Sigmoid colon (tissue), 4 donors: ENCODE results near the gene FOXP1.

Experiments used
- EP300 ChIP-seq, 4 donors: sonication (generic); formaldehyde crosslinking; IDR thresholded peaks; one replicate each; pipeline ENCODE4 v1.6.1; 2017; ENCODE audit warnings: antibody characterized with exemption in 4 of 4
- POLR2A ChIP-seq, 2 donors: fragments of 450-650 bp; IDR thresholded peaks; one replicate each; pipeline ENCODE4 v1.6.1; 2016; ENCODE audit warnings: antibody characterized with exemption in 2 of 2, mild to moderate bottlenecking in 2 of 2, moderate library complexity in 2 of 2
- POLR2AphosphoS5 ChIP-seq, 4 donors: sonication (generic); formaldehyde crosslinking; IDR thresholded peaks; one replicate each; pipeline ENCODE4 v1.6.1; 2017; ENCODE audit warnings: antibody characterized with exemption in 4 of 4
- TF ChIP-seq, protein P1 (sequence below), 4 experiments: fragments of 450-650 bp in 3 of 4; fragments of 200-600 bp in 1 of 4; IDR thresholded peaks; one replicate each; pipeline ENCODE4 v1.5.1; 2016 to 2019; ENCODE audit warnings: antibody characterized with exemption in 4 of 4, mild to moderate bottlenecking in 3 of 4, moderate library complexity in 2 of 4

DNA sequence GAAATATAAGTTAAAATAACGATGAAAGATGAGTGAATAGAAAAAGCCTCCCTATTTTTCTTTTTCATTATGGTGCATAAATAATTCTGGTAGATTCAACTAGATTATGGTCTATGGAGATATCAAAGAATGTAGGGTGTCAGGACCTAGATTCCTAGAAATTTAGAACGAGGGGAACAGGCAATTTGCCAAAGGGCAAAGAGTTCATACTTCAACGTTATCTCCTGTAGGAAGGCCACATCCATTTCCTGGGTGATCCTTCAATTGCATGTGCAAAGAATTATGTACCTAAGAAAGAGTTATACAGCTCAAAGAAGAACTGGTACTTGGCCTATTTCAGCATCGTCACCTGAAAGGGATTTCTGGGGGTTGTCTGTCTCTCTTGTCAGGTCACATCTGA lies 351.8 kb downstream of the FOXP1 start:
- TF ChIP-seq, protein P1, sequence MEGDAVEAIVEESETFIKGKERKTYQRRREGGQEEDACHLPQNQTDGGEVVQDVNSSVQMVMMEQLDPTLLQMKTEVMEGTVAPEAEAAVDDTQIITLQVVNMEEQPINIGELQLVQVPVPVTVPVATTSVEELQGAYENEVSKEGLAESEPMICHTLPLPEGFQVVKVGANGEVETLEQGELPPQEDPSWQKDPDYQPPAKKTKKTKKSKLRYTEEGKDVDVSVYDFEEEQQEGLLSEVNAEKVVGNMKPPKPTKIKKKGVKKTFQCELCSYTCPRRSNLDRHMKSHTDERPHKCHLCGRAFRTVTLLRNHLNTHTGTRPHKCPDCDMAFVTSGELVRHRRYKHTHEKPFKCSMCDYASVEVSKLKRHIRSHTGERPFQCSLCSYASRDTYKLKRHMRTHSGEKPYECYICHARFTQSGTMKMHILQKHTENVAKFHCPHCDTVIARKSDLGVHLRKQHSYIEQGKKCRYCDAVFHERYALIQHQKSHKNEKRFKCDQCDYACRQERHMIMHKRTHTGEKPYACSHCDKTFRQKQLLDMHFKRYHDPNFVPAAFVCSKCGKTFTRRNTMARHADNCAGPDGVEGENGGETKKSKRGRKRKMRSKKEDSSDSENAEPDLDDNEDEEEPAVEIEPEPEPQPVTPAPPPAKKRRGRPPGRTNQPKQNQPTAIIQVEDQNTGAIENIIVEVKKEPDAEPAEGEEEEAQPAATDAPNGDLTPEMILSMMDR (IDR thresholded peaks at IDR 0.05), result no peak
- TF ChIP-seq POLR2A (IDR thresholded peaks at IDR 0.05) (no peak), EP300 (IDR thresholded peaks at IDR 0.05) (no peak), POLR2AphosphoS5 (IDR thresholded peaks at IDR 0.05) (no peak)
